HG02840 (cell line): ENCODE results near the gene TBL3.
"Not testable (repeated sequence)": the region's sequence is repeated elsewhere in the genome, so short reads cannot be mapped to it uniquely, and the experiment has no call there.

ENCODE experiments used
- ATAC-seq: cut with Tn5 transposase; IDR thresholded peaks from one replicate; pipeline ENCODE4 v1.9.1; 2021; ENCODE audit warnings: mild to moderate bottlenecking, moderate library complexity, moderate number of reproducible peaks; ENCODE audit not compliant: unreplicated experiment, low FRiP score

The TBL3 gene

GRCh38 chr16:1942810-1943726, 28.8 kb upstream of the TBL3 start, which contains the start of gene MSRB1:
MSRB1 (minus strand) TSS chr16:1943199; CDS start chr16:1943156, 43 bp downstream.
- peak; percentile 89 for ATAC-seq

GRCh38 chr16:1944612-1945199, 27.1 kb upstream of the TBL3 start:
- no peak for ATAC-seq

- no peak for ATAC-seq
These were observed 26.1 kb upstream of the TBL3 start for GRCh38 chr16:1945559-1946391.

GRCh38 chr16:1946495-1947368, 25.1 kb upstream of the TBL3 start:
- ATAC-seq: no peak

- ATAC-seq: no peak
These were observed 24.5 kb upstream of the TBL3 start for GRCh38 chr16:1947369-1947670.

- no peak for ATAC-seq
These were observed 22.3 kb upstream of the TBL3 start for GRCh38 chr16:1949507-1949906.

- ATAC-seq: no peak
These were observed 21.8 kb upstream of the TBL3 start for GRCh38 chr16:1950047-1950446.

- ATAC-seq: no peak
These were observed 21.3 kb upstream of the TBL3 start for GRCh38 chr16:1950559-1950958.

- ATAC-seq: no peak
These were observed 18.1 kb upstream of the TBL3 start for GRCh38 chr16:1953734-1954133.

GRCh38 chr16:1957434-1958142, 14.3 kb upstream of the TBL3 start:
- not testable (repeated sequence) for ATAC-seq

GRCh38 chr16:1958143-1958491, 13.7 kb upstream of the TBL3 start:
- ATAC-seq: not testable (repeated sequence)

GRCh38 chr16:1958715-1959268, 13.1 kb upstream of the TBL3 start:
- ATAC-seq: peak; percentile 5

GRCh38 chr16:1959269-1960039, 12.4 kb upstream of the TBL3 start, which contains the start of gene NDUFB10:
NDUFB10 (plus strand) TSS chr16:1959538; CDS start chr16:1959625, 87 bp downstream.
- ATAC-seq: peak; percentile 67

- ATAC-seq: no peak
These were observed 10.9 kb upstream of the TBL3 start for GRCh38 chr16:1960665-1961630.

GRCh38 chr16:1961651-1962067, 10.2 kb upstream of the TBL3 start:
- no peak for ATAC-seq

- ATAC-seq: not testable (repeated sequence)
These were observed 9.4 kb upstream of the TBL3 start for GRCh38 chr16:1962161-1963153.
